GM23248 (cell line): ENCODE measurements around the gene NOS1. TPM values are rescaled to one million over a fixed set of nuclear protein-coding genes. Genes with fewer than 3 reads are reported as not detected.

Experiments used
- DNase-seq: peaks from one replicate; pipeline ENCODE4 v3.0.0-alpha.2; 2015
- H2AFZ ChIP-seq: fragments of 200-600 bp; sonication (generic); 2 replicates; pipeline ENCODE4 v1.6.1; 2016; ENCODE audit warnings: antibody characterized with exemption
- H3F3A ChIP-seq: fragments of 200-600 bp; sonication (generic); 2 replicates; pipeline ENCODE4 v1.6.1; 2016; ENCODE audit warnings: mild to moderate bottlenecking, antibody characterized with exemption, mixed run types; ENCODE audit not compliant: insufficient read depth
- H3K27ac ChIP-seq: fragments of 200-600 bp; sonication (generic); 2 replicates; pipeline ENCODE4 v1.5.1; 2016; ENCODE audit warnings: mild to moderate bottlenecking
- H3K27me3 ChIP-seq: fragments of 200-600 bp; sonication (generic); replicated peaks from 2 replicates; pipeline ENCODE4 v1.6.1; 2016; ENCODE audit warnings: mild to moderate bottlenecking; ENCODE audit not compliant: insufficient read depth
- H3K36me3 ChIP-seq: fragments of 200-600 bp; sonication (generic); 2 replicates; pipeline ENCODE4 v1.6.1; 2016; ENCODE audit warnings: low read depth, mild to moderate bottlenecking
- H3K4me1 ChIP-seq: fragments of 200-600 bp; sonication (generic); 2 replicates; pipeline ENCODE4 v1.6.1; 2016; ENCODE audit warnings: mild to moderate bottlenecking; ENCODE audit not compliant: insufficient read depth
- H3K4me2 ChIP-seq: fragments of 200-600 bp; sonication (generic); one replicate; pipeline ENCODE4 v1.6.1; 2016; ENCODE audit warnings: mild to moderate bottlenecking; ENCODE audit not compliant: unreplicated experiment
- H3K4me3 ChIP-seq: fragments of 200-600 bp; sonication (generic); 2 replicates; pipeline ENCODE4 v1.5.1; 2016; ENCODE audit warnings: mild to moderate bottlenecking
- H3K79me2 ChIP-seq: fragments of 200-600 bp; sonication (generic); 2 replicates; pipeline ENCODE4 v1.6.1; 2016; ENCODE audit warnings: mild to moderate bottlenecking; ENCODE audit not compliant: insufficient read depth
- H3K9ac ChIP-seq: fragments of 200-600 bp; sonication (generic); 2 replicates; pipeline ENCODE4 v1.6.1; 2016; ENCODE audit warnings: mild to moderate bottlenecking
- H3K9me2 ChIP-seq: fragments of 200-600 bp; sonication (generic); 2 replicates; pipeline ENCODE4 v1.6.1; 2016; ENCODE audit warnings: mixed run types, mild to moderate bottlenecking, moderate library complexity; ENCODE audit not compliant: insufficient read depth
- H3K9me3 ChIP-seq: fragments of 200-600 bp; sonication (generic); one replicate; pipeline ENCODE4 v1.6.1; 2017; ENCODE audit warnings: low read depth
- H4K20me1 ChIP-seq: fragments of 200-600 bp; sonication (generic); 2 replicates; pipeline ENCODE4 v1.6.0; 2016; ENCODE audit not compliant: insufficient read depth
- EZH2 ChIP-seq: fragments of 200-600 bp; sonication (generic); IDR thresholded peaks from 2 replicates; pipeline ENCODE4 v1.6.1; 2018; ENCODE audit warnings: antibody characterized with exemption, mild to moderate bottlenecking; ENCODE audit not compliant: insufficient read depth, poor library complexity, severe bottlenecking
- EZH2phosphoT487 ChIP-seq: fragments of 200-600 bp; sonication (generic); IDR thresholded peaks from 2 replicates; pipeline ENCODE4 v1.6.1; 2018; ENCODE audit warnings: antibody characterized with exemption, moderate library complexity, mild to moderate bottlenecking, low read depth; ENCODE audit not compliant: insufficient read depth
- WGBS, 2 experiments: methylation state at CpG; one replicate each; pipeline ENCODE4 v1.1.6; 2015 to 2017; ENCODE audit warnings: low lambda C conversion rate in 2 of 2, low coverage in 1 of 2; ENCODE audit errors: missing lambda C conversion rate in 2 of 2; 5-methylcytosine and 5-hydroxymethylcytosine counted together
- in situ Hi-C: fragments of 300-500 bp; cut with MboI; formaldehyde crosslinking; loops from 2 replicates; pipeline ENCODE4 v1.15.0; 2020
- polyA plus RNA-seq: library from polyadenylated mRNA; unstranded; fragments of >200 nt; fragmentation: Nextera tagmentation; extraction: Ambion mirVana; gene quantifications from 2 replicates; pipeline ENCODE4 v1.2.1, GENCODE V29; 2016
- total RNA-seq: library from RNA; depleted of rRNA; stranded (reverse); fragments of >200 nt; shearing (Covaris generic); gene quantifications from 2 replicates; pipeline ENCODE4 v1.2.3, GENCODE V29; 2014

Gene NOS1
- total and polyA plus RNA-seq, 2 experiments from 2014 or later: not detected

GRCh38 chr12:117342682-117343081, 18.7 kb downstream of the NOS1 start:
- H3K4me3 ChIP-seq: no peak overlapping the region
- H3K9me2 ChIP-seq: no peaks in the 10 kb centered on the region
- H3K9me3 ChIP-seq: no peaks in the 10 kb centered on the region
- no peaks in the 10 kb centered on the region for H3K79me2 ChIP-seq
- in situ Hi-C loops: no loop called here
- 7 to 13% methylated on average over 2 of the region's 2 CpGs for WGBS, 2 experiments
- DNase-seq: no peak
- H3K27me3 ChIP-seq: no peaks in the 10 kb centered on the region
- no peak overlapping the region for H3K9ac ChIP-seq
- no peaks in the 10 kb centered on the region for H4K20me1 ChIP-seq
- H3F3A ChIP-seq: no peaks in the 10 kb centered on the region
- H3K4me2 ChIP-seq: no peak overlapping the region
- TF ChIP-seq EZH2phosphoT487: no peak
- H3K27ac ChIP-seq: no peak overlapping the region
- no peaks in the 10 kb centered on the region for H3K4me1 ChIP-seq
- no peak overlapping the region for H2AFZ ChIP-seq
- no peaks in the 10 kb centered on the region for H3K36me3 ChIP-seq

- Histone ChIP-seq H3F3A (no peaks in the 10 kb centered on the region), H3K27me3 (no peaks in the 10 kb centered on the region), H3K4me1 (no peaks in the 10 kb centered on the region), H3K79me2 (no peaks in the 10 kb centered on the region), H4K20me1 (no peaks in the 10 kb centered on the region), H3K36me3 (no peaks in the 10 kb centered on the region), H3K9ac (no peak overlapping the region), H3K9me2 (no peaks in the 10 kb centered on the region), H3K27ac (no peak overlapping the region), H3K4me3 (no peak overlapping the region), H2AFZ (no peak overlapping the region), H3K9me3 (no peaks in the 10 kb centered on the region), H3K4me2 (no peak overlapping the region)
- DNase-seq: no peak
- WGBS, 2 experiments: 43 to 48% methylated on average over 4 of the region's 4 CpGs
- in situ Hi-C loops: no loop called here
- TF ChIP-seq EZH2 (no peak), EZH2phosphoT487 (no peak)
Measured at GRCh38 chr12:117342247-117342646, 19.2 kb downstream of the NOS1 start.

- WGBS, 2 experiments: 7 to 12% methylated on average over 4 of the region's 4 CpGs
- H3K9me2 ChIP-seq: no peaks in the 10 kb centered on the region
- H3K9me3 ChIP-seq: no peaks in the 10 kb centered on the region
- no peak for DNase-seq
- H3K27me3 ChIP-seq: no peaks in the 10 kb centered on the region
- TF ChIP-seq EZH2 (no peak), EZH2phosphoT487 (no peak)
- H3K36me3 ChIP-seq: no peaks in the 10 kb centered on the region
- no peak overlapping the region for H3K9ac ChIP-seq
- H4K20me1 ChIP-seq: no peaks in the 10 kb centered on the region
- no peaks in the 10 kb centered on the region for H3K4me1 ChIP-seq
- H2AFZ ChIP-seq: no peak overlapping the region
- no peaks in the 10 kb centered on the region for H3K79me2 ChIP-seq
- H3F3A ChIP-seq: no peaks in the 10 kb centered on the region
- no peak overlapping the region for H3K4me3 ChIP-seq
- H3K4me2 ChIP-seq: no peak overlapping the region
- in situ Hi-C loops: no loop called here
- no peak overlapping the region for H3K27ac ChIP-seq
Measured at GRCh38 chr12:117339104-117339503, 22.3 kb downstream of the NOS1 start.

- no peaks in the 10 kb centered on the region for H3K27me3 ChIP-seq
- H3K79me2 ChIP-seq: no peaks in the 10 kb centered on the region
- H3K4me1 ChIP-seq: no peaks in the 10 kb centered on the region
- no peaks in the 10 kb centered on the region for H3K9me2 ChIP-seq
- no peak for TF ChIP-seq EZH2phosphoT487
- no peak for TF ChIP-seq EZH2
- no peak overlapping the region for H3K9ac ChIP-seq
- no peak overlapping the region for H3K4me3 ChIP-seq
- H3K36me3 ChIP-seq: no peaks in the 10 kb centered on the region
- DNase-seq: no peak
- no peak overlapping the region for H3K27ac ChIP-seq
- 21 to 25% methylated on average over 21 of the region's 21 CpGs for WGBS, 2 experiments
- in situ Hi-C loops: no loop called here
- H4K20me1 ChIP-seq: no peaks in the 10 kb centered on the region
- H2AFZ ChIP-seq: no peak overlapping the region
- no peak overlapping the region for H3K4me2 ChIP-seq
- H3F3A ChIP-seq: no peaks in the 10 kb centered on the region
- no peaks in the 10 kb centered on the region for H3K9me3 ChIP-seq
Measured at GRCh38 chr12:117334855-117335587, 26.4 kb downstream of the NOS1 start.
